ENCODE data around the gene UTP25.
"Not testable (repeated sequence)": the region's sequence is repeated elsewhere in the genome, so short reads cannot be mapped to it uniquely, and the experiment has no call there.

Gene UTP25

DNA sequence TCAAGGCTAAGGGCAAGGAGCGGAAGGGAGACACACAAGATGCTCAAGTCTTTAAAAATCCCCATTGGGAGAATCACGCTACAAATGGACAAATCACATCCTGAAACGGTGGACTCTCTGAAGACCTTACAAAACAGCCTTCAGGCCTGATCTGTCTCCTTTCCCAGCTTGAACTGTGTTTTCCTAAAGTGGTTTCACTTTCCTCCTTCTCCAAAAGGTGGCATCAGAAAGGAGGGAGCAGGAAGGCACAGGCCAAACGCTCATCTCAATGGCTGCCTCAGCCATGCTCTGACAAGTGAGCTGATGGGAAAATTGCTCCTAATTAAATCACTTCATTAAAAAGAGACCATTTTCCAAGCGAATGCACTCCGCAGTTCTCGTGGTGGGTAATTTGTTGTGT is 47.7 kb downstream of the UTP25 start:
- no peak for DNase-seq

DNA sequence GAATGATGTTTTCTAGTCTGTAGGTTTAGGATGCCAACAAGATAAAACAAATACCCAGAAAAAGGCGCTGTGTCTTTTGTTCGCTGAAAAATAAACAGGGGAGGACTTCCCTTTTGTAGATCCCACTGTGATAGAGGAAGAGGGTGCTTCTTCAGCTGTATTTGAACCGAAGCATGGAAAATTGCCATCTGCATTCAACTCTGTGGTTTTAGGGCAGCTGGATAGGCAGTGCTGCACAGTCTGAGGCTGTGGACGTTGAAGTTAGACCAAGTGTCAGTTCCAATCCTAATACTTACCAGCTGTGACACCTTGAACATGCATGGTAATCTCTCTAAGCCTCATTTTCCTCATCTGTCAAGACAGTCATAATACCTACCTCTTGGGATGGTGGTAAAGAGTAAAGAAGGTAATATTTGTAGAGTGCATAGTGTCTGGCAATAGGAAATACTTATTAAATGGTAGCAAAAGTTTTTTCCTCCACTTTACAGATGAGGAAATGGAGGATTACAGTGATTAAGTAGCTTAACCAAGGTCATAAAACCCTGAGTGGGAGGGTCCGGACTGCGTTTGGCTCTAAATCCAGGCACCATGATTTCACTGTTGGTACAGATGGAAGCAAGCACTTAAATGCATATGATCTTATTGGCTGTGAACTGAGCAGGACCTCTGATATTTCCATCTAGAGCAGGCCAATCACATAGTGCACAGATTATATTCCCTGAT is 48.5 kb downstream of the UTP25 start:
- DNase-seq: no peak

DNA sequence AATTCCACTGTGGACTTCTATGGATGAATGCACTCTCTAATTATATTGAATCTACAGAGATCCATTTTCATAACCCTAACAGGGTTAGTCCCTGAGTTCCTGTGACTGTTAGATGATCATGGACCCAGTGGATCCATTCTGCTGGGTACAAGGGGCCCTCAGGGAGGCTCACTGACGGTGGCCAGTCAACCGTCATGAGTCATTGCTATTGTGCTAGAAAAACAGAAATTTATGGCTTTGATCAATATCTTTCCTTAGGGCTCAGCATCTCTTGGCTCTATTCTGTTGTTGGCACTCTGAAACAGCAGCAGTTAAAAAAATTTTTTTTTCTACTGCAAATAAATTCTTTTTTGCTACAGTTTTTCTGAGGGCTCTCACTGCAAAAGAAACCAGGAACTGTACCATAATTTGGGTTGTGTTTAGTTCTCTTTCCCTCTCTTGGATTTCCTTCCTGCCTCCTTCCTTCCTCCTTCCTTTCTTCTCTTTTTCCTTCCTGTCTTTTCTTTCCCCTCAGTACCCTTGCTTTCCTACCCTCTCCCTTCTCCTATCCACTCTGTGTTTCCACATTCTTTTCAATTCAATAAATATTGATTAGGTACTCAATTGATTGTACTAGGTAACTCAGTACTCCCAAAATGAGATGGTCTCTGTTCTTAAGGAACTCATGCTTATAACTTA is 49.5 kb downstream of the UTP25 start:
- no peak for DNase-seq

DNA sequence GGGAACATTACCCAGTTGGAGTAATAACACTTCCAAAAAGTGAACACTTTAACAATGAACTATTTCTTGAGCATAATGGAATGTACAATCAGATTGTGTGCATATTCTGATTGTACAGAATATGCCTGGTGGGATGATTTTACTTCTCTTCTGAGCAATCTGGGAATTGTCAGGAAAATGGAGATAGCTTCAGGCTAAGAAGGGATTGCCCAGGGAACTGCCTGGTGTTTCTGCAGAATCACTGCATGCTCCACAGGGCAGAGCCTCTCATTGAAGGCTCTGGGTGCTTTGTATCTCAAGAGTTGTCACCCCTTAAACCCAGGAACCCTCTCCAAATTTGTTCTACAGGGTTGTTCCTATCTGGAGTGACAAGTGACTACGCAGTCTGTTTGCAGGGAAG is 51.2 kb downstream of the UTP25 start:
- no peak for DNase-seq

DNA sequence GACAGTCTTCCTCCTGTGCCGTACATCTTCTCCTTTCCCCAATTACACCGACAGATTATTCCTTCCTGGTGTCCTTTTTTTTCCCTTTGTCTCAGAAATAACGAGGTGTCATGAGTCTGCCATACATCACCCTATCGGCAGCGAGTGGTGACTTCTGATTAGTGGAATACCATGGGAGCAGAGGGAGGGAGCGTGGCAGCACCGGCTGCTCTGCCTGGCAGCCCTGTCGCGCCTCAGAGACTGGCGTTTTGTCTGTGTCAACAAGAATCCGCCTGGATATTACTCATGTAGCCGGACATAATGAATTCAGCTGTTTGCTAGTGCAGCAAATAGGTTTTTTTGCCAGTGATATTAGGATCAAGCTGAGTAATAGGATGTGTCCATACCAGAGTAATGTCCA is 51.8 kb downstream of the UTP25 start:
- DNase-seq: no peak

DNA sequence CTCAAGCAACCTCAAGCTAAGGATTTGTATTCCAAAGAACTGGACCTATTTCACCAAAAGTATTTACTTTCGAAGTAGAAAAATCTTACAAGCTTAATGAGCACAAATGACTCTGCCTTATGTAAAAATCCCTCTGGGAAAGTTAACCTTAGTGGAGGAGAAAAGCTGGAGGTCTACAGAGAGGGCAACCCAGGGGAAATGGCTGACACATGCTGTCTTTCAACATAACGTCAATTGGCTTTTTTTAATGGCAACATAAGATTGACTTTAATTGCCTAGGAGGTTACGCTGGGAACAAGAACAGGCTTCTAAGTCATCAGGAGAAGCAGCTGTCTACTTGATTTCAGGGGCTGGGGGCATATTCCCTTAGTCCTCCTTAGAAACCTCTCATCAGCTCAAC is 52.3 kb downstream of the UTP25 start:
- no peak for DNase-seq

DNA sequence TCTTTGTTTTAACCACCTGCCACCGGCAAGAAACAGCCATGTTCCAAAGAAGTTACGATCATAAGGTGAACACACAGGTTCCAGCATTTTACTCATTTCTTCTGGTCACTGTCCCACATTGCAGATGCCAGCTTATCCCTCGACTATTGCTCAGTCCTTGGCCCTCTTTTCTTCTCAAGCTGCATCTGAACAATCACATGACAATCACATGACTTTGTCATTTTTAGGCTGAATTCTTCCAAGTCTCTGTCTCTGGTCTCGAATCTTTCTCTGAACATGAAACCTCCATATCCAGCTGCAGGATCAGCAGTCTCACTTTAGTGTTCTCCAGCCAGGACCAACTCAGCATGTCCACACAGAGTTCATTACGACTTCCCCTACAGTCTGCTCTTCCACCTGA is 53.8 kb downstream of the UTP25 start:
- DNase-seq: no peak

DNA sequence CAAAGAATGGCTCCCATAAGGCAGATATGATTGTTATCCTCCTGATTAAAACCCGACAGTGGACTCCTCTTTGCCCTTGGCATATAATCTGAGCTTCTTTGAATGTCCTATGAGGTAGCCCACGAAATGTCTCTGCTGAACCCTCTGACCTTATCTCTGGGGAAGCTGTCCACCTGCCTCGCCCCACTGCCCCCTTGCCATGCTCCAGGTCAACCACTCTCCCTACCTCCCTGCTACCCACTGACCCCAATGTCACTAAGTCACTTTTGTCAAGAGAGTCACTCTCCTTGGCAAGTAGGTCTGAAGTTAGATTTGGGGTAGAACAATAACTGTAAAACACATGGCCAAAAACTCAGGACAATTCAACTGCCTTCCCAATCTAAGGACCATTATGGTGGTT is 54.5 kb downstream of the UTP25 start:
- DNase-seq: no peak

DNA sequence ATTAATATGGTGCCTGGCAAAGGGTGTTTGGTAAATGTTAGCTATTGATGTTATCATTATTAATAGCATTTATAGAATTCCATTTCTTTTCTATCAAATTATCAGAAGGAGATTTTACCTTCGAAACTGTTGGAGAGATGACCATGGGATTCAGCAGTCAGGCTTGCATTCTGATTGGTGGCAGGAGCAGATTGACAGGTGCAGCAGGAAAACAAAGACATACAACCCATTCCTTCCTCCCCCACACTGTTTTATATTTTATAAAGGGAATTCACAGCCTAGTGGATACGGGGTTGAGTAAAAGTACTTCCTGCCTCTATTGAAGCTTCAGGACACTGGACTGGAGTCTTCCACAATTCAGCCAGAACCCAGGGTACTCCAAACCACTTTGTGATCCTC is 55.2 kb downstream of the UTP25 start:
- DNase-seq: no peak

DNA sequence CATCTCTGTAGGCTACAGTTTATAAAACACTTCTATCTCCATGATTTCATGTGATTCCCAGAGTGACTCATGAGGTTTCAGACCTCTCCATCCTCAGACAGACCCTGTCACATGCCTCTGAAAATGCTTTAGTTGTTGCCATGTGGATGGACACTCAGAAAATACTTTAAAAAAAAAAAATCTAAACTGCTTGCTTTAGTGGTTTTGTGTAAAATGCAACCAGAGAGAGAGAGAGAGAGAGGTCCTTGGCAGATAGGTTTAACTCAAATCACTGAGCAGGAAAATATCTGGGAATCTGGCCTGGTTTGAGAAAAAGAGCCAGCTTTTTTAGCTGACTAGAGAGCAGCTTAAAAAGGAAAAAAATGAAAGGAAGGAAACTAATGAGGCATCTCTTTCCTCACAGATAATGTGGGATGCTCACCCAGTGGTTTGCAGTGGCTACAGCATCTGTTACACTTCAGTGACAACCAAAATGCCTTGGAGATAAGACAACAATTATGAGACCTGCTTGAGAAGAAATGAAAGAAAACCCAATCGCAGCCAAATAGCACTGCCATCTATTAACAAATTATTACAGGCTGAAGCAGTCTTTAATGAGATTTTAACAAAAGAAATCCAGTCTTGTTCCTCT is 55.7 kb downstream of the UTP25 start:
- DNase-seq: no peak

DNA sequence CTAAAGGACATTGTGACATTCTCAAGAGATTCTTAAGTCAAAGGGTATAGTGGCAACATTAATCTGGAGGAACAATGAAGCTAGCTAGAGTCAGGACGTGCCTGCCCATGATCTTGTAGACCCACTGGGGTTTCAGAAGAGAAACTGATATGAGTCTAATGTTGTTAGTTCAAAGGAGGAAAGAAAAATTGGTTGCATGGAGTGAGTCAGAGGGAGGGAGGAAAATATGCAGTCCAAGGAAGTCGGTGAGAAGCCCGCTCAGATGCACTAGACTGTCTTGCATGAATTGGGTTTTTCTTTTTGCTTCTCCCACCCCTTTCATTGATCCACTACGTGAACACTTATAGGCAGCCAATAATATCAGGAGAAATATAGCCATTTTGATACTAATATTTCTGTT is 56.5 kb downstream of the UTP25 start:
- no peak for DNase-seq

DNA sequence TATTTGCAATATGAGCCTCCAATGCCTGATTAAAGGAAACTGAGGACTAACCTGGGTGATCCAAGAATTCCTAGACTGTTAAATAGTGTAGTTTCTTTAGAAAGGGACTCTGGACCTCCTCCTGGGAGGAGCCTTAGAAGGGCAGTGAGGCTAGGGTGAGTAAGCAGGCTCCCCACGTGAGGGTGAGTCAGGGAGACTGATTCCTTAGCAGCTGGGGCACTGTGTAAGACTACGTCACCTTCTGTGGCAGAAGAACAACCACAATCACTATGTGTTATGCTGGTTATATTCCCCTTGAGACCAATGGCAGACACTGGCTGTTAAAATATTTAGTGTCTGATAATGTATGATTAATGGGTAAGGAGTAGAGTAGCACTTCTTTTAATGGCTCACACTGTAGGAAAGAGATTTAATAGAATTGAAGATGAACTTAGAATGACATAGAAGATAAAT is 56.9 kb downstream of the UTP25 start:
- DNase-seq: peak; percentile 63

DNA sequence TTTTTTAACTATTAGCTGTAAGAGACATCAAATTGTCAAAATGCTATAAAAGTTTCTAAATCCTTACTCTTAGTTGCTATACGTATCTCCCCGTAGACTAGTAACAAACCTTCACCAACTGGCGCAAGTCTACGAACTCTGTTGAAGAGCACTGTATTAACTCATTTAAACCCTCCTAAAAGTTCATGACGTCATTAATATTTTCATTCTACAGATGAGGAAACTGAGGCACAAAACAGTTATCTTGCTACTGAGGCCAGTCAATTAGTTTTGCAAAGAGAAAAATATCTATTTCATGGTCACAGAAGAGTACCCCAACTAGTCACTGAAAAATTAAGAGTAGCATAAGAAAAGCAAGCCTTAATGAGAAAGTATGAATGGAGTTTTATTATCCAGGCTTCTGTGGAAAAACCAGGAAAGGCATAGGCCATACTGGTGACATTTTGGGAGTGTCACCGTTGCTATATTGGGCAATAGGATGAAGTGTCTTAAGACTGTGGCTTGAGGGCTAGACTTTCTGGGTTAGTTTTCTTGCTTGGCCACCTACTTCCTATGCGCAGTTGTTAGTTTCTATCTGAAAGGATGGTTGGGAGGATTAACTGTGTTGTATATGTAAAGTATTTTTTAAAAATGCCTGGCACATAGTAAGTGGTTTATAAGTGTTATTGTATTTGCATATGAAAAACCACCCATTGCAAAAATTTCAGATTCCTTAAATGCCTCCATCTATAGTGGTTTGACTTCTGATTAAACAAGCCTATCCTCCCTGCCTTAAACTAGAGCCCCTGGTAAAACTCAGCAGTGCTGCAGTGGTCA is 57.8 kb downstream of the UTP25 start:
- no peak for DNase-seq

DNA sequence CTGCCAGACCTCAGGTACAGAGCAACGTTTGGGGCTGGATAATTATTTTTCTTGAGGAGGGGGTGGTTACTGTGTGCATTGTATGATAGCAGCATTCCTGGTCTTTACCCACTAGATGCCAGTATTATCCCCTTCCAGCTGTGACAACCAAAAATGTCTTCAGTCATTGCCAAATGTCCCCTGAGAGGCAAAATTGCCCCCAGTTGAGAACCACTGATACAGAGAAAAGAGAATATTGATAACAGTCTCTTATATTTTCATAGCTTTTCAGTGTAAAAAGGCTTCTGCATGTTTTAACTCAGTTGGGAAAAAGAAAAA is 58.4 kb downstream of the UTP25 start:
- no peak for DNase-seq

DNA sequence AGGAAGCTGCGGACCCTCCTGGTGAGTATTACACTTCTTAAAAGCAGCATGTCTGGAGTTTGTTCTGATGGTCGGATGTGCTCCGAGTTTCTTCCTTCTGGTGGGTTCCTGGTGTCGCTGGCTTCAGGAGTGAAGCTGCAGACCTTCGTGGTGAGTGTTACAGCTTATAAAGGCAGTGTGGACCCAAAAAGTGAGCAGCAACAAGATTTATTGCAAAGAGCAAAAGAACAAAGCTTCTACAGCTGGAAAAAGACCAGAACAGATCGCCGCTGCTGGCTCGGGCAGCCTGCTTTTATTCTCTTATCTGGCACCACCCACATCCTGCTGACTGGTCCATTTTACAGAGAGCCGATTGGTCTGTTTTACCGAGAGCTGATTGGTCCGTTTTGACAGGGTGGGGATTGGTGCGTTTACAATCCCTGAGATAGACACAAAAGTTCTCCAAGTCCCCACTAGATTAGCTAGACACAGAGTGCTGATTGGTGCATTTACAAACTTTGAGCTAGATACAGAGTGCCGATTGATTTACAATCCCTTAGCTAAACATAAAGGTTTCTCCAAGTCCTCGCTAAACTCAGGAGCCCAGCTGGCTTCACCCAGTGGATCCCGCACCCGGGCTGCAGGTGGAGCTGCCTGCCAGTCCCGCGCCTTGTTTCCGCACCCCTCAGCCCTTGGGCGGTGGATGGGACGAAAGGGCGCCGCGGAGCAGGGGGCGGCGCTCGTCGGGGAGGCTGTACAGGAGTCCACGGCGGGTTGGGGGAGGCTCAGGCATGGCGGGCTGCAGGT is 60.7 kb downstream of the UTP25 start:
- DNase-seq: not testable (repeated sequence)

DNA sequence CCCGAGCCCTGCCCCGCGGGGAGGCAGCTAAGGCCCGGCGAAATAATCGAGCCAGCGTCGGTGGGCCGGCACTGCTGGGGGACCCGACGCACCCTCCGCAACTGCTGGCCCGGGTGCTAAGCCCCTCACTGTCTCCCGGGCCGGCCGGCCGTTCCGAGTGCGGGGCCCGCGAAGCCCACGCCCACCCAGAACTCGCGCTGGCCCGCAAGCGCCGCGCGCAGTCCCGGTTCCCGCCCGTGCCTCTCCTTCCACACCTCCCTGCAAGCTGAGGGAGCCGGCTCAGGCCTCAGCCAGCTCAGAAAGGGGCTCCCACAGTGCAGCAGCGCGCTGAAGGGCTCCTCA is 61.3 kb downstream of the UTP25 start:
- no peak for DNase-seq

DNA sequence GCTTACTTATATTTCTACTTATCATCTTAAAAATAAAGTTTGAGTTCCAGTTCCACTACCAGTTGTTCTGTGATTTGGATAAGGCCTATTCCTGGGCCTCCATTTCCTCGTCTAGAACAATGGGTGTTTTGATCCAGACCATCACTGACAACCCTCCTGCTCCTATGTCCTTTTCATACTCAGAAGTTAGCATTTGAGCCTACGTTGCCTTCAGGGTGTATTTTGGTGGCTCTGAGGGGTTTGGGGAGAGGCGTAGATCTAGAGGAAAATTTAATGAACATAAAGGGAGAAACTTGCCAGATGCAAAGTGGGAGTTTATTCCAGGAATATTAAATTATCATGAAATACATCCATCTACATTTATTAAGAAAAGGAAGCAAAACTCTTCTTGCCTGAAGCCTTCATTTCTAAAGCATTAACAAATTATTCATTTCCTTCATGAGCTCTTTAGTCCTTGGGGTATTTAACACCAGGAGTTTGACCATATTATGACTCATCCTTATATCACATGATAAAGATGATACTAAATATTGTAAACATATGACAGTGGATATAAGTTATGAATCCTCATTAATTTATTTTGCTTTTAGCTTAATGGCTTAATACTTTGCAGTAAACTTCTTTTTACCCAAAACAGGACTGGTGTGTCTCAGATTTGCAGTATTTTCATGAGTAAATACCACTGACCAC is 63.0 kb downstream of the UTP25 start:
- DNase-seq: no peak

DNA sequence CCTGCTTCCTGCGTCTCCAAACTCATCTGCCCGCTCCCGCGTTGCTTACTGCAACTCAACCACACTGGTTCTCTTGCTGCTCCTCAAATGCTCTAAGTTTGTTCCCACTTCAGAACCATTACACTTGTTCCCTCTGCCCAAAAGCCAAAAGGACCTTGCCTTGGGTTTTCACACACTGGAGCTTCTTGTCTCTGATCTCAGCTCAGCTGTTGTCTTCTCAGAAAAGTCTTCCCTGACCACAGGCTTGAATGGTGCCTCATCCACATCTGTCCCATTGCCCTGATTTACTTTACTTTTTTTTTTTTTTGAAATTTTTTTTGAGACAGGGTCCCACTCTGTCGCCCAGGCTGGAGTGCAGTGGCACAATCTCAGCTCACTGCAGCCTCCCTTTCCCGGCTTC is 66.0 kb downstream of the UTP25 start:
- DNase-seq: no peak

DNA sequence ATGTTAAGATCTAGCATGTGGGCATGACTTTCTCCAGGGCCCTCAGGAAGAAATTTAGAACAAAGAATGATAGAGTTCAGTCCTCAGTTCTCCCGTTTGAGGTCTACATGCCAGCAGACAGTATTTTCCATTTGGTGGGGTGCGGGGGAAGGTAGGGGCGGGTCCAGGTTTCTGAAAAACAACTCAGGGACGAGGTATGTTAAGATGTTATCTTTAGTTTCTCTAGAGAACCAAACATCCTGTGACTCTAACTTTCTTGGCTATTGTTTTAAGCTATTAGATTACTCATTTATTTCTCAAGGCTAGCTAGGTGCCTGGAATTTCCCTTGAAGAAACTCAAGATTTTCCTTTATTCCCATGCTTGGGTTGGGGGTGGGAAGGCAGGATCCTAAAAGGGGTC is 67.9 kb downstream of the UTP25 start:
- no peak for DNase-seq

DNA sequence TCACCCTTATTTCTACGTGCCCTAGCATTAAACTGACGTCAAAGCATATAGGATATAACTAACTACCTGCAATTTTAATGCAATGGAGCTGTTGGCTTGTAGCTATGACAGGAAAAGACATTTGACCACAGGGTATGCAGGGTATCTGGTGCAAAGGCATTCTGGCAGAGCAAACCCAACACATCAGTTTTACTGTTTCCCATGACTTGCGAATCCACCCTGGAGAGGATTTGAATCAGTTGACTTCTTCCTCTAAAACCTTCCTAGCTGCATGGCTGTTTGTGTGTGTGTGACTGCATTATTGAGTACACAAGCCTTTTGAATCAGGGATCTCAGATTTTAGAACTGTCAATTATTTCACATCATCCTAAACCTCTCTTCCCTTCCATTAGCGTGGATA is 68.6 kb downstream of the UTP25 start:
- DNase-seq: no peak

DNA sequence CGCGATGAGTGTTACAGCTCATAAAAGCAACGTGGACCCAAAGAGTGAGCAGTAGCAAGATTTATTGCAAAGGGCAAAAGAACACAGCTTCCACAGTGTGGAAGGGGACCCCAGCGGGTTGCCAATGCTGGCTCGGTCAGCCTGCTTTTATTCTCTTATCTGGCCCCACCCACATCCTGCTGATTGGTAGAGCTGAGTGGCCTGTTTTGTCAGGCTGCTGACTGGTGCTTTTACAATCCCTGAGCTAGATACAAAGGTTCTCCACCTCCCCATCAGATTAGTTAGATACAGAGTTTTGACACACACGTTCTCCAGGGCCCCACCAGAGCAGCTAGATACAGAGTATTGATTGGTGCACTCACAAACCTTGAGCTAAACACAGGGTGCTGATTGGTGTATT is 70.5 kb downstream of the UTP25 start:
- DNase-seq: not testable (repeated sequence)

DNA sequence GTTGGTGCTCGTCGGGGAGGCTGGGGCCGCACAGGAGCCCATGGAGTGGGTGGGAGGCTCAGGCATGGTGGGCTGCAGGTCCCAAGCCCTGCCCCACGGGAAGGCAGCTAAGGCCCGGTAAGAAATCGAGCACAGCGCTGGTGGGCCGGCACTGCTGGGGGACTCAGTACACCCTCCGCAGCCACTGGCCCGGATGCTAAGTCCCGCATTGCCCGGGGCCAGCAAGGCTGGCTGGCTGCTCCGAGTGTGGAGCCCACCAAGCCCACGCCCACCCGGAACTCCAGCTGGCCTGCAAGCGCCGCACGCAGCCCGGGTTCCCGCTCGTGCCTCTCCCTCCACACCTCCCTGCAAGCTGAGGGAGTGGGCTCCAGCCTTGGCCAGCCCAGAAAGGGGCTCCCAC is 71.1 kb downstream of the UTP25 start:
- not testable (repeated sequence) for DNase-seq

All from stimulated activated CD4-positive, alpha-beta T cell treated with anti-CD3 and anti-CD28 coated beads, Interleukin-4, amount 100 ng/mL, for 24 hours (primary cell).